ENCODE measurements around the gene SORL1. TPM values are rescaled to one million over a fixed set of nuclear protein-coding genes. Genes with fewer than 3 reads are reported as not detected.

SORL1 gene
- polyA plus RNA-seq, 10 donors, result 0.99 to 6.8 (median 2.4) TPM

- peak in 1 of 3 donors; percentile 34 for DNase-seq
These were observed 202.9 kb downstream of the SORL1 start for GRCh38 chr11:121654843-121655536.

- peak; percentile 95 to 98 (median 98) for DNase-seq
These were observed 203.6 kb downstream of the SORL1 start for GRCh38 chr11:121655537-121656327.

- no peak for DNase-seq
These were observed 204.4 kb downstream of the SORL1 start for GRCh38 chr11:121656328-121657090.

GRCh38 chr11:121657146-121657545 is 205.0 kb downstream of the SORL1 start:
- DNase-seq, result peak in 2 of 3 donors; percentile 10 to 53

- DNase-seq, result no peak
These were observed 207.7 kb downstream of the SORL1 start for GRCh38 chr11:121659811-121660210.

GRCh38 chr11:121661880-121662486 is 209.9 kb downstream of the SORL1 start:
- DNase-seq, result peak; percentile 10 to 65 (median 52)

- DNase-seq, result no peak
These were observed 212.0 kb downstream of the SORL1 start for GRCh38 chr11:121664144-121664543.

GRCh38 chr11:121665206-121665838 is 213.2 kb downstream of the SORL1 start:
- no peak for DNase-seq

GRCh38 chr11:121667836-121668235 is 215.7 kb downstream of the SORL1 start:
- no peak for DNase-seq

GRCh38 chr11:121669422-121669821 is 217.3 kb downstream of the SORL1 start:
- DNase-seq, result no peak

- no peak for DNase-seq
These were observed 218.2 kb downstream of the SORL1 start for GRCh38 chr11:121670266-121670665.

GRCh38 chr11:121670805-121671282 is 218.7 kb downstream of the SORL1 start:
- DNase-seq, result peak in 2 of 3 donors; percentile 34 to 58

GRCh38 chr11:121671283-121672168 is 219.4 kb downstream of the SORL1 start:
- DNase-seq, result peak; percentile 61 to 94 (median 90)

- peak in 1 of 3 donors; percentile 70 for DNase-seq
These were observed 220.7 kb downstream of the SORL1 start for GRCh38 chr11:121672630-121673487.

GRCh38 chr11:121681550-121682268 is 229.6 kb downstream of the SORL1 start:
- DNase-seq, result no peak

Measured in muscle of back (tissue), 11 donors.